ENCODE measurements around the gene GRK7.
"Not testable (repeated sequence)": the region's sequence is repeated elsewhere in the genome, so short reads cannot be mapped to it uniquely, and the experiment has no call there.

GRK7 gene

DNA sequence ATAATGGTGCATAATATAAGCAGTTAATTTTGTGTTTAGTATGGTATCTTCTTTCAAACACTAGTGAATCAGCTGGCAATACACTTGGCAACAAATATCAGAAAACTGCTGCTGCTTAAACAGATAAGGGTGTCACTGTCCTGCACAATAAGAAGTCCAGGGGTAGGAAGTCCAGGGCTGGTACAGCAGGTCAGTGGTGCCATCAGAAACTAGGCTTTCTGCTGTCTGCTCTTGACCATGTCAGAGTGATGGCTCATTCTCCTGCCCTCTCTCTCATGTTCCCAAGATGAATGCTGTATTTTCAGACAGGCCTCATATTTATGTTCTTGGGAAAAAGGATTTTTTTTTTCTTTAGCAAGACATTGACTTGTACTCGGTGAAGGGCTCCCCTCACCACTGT lies 9.2 kb upstream of the GRK7 start:
- DNase-seq (ENCODE audit: low read depth): no peak

DNA sequence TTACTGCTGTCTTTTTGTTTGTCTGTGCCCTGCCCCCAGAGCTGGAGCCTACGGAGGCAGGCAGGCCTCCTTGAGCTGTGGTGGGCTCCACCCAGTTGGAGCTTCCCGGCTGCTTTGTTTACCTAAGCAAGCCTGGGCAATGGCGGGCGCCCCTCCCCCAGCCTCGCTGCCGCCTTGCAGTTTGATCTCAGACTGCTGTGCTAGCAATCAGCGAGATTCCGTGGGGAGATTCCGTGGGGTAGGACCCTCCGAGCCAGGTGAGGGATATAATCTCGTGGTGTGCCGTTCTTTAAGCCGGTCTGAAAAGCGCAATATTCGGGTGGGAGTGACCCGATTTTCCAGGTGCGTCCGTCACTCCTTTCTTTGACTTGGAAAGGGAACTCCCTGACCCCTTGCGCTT lies 656 bp upstream of the GRK7 start:
- not testable (repeated sequence) for DNase-seq (ENCODE audit: low read depth)

DNA sequence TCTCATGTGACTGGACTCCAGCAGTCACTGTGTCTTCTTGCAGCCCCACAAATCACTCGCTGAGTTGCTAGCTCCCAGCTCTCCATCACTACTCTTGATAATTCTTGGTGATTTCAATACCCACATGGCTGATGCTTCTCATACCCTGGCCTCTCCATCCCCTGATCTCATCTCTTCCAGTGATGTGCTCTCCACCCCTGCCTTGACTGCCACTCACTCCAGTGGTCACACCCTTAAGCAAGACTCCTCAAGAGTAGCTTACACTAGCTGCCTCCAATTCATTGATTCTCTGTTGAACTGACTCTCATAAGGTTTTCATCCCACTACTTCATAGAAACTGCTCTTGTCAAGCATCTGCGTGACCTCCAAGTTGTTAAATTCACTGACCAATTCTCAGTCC lies 837 bp downstream of the GRK7 start:
- DNase-seq (ENCODE audit: low read depth): no peak

DNA sequence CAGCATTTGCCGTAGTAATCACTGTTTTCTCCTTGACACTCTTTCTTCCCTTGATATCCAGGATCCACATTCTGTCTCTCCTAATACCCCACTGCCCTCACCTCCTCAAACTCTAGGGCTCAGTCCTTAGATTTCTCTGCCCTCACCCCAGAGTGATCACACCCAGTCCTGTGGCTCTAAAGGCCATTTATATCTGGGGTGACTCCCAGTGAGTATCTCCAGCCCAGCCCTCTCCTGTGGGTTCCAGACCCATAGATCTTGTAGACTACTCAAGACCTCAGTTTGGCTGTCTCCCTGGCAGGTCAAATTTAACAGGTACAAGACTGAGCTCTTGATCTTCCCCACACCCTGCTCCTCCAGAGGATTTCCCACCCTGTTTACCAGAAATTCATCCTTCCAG lies 1.3 kb downstream of the GRK7 start:
- no peak for DNase-seq (ENCODE audit: low read depth)

DNA sequence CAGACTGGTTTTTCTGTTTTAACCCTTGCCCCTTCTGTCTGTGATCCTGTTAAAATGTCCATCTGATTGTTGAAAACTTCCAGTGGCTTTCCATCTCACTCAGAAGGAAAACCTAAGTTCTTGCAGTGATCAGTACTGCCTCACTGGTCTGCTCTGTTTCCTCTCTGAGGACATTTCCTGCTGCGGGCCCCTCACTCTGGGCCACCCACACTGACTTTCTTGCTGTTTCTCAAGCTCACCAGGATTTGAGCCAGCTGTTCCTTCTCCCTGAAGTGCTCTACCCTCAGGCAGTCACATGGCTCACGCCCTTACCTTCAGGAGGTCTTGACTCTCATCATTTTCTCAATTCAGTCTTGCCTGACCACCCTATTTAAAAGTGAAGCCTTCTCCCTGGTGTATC lies 1.8 kb downstream of the GRK7 start:
- DNase-seq (ENCODE audit: low read depth): no peak

DNA sequence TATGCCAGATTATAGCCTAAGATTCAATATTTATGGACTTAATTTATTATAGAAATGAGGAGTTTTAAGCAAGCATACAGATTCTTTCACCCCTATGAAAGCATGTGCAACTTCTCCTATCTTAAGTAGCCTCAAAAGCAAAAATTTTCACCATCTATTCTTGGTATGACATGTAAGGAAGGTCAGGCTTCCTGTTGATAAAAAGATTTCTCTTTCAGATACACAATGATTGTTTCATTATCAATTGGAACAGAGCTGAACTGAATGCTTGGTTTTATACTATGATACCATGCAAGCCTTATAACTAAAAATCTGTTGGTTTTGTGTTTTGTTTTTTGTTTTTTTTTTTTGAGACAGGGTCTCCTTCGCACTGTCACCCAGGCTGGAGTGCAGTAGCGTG lies 3.9 kb downstream of the GRK7 start:
- DNase-seq (ENCODE audit: low read depth): no peak

DNA sequence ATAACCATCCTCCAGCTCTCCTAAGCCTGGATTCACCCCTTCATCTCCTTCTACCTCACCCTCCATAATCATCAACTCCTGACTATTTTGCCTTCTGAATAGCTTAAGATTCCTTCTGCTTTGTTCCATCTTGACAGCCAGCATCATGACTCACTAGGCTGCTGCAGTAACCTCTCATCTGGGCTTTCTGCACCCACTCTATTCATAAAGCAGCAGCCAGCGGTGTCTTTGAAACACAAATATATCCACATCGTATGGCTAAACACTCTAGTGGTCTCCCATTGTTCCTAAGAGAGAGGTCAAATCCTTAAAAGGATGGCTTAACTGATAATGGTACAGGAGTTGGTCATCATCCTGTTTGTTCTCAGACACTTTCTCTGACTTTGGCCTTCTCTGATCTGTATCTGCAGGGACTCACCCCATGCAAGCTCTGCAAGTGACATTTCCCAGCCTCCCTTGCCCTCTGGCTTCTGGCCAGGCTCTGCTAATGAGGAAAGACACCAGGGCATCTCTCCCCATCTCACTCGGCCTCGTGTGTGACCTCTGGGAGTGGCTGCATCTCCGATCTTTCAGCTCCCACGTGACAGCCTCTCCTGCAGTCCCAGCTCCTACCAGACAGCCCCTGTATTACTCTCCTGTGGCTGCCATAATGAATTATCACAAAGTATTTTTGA lies 6.2 kb downstream of the GRK7 start:
- DNase-seq (ENCODE audit: low read depth): no peak

DNA sequence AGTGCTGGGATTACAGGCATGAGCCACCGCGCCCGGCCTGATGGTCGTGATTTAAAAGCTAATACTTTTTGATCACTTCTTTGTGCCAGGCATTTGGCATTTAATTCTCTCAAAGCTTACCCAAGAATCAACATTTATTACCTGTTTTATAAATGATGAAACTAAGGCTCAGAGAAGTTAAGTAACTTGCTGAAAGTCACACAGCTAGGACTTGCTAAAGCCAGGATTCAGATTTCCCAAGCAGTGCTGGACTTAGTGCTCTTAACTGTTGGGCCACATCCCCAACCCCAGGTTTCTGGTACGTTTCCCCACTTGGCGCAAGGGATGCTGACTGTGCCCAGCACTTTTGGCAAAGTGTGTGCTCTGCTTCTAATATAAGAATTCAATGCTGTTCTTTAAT lies 10.5 kb downstream of the GRK7 start:
- no peak for DNase-seq (ENCODE audit: low read depth)

DNA sequence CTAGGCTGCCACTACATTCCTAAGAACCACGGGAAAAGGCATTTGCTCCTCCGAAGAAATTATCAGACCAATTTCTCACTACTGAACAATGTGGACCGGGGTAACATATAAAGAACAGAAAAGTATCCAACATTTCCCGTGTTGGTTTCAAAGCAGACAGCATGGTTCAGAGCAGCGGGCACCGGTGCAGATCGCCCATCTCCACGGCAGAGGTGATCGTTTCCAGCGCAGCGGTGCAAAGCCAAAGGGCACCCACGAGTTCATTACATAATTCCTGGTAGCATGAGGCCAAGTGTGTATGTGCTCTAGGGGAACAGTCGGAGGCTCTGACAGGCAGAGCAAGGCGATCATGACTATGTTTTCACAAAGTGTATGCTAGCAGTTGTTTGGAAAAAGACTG lies 13.2 kb downstream of the GRK7 start:
- no peak for DNase-seq (ENCODE audit: low read depth)

DNA sequence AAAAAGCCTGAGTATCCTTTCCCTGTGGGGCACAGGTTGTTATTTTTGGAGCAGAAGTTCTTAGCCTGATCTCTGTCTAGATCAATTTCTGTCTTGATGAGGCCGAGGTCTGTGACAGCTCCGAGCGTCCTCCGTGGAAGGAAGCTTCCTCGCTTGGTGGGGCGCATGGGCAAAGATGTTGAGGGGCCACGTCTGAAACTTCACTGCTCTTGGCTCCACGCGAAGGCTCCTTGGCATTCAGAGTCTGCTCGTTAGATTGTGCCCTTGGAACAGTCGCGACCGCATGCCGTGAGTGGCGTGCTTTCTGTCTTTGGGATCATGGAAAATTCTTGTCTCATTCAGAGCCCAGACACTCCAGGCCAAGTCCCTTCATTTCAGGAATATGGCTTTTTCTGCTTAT lies 13.7 kb downstream of the GRK7 start:
- no peak for DNase-seq (ENCODE audit: low read depth)

DNA sequence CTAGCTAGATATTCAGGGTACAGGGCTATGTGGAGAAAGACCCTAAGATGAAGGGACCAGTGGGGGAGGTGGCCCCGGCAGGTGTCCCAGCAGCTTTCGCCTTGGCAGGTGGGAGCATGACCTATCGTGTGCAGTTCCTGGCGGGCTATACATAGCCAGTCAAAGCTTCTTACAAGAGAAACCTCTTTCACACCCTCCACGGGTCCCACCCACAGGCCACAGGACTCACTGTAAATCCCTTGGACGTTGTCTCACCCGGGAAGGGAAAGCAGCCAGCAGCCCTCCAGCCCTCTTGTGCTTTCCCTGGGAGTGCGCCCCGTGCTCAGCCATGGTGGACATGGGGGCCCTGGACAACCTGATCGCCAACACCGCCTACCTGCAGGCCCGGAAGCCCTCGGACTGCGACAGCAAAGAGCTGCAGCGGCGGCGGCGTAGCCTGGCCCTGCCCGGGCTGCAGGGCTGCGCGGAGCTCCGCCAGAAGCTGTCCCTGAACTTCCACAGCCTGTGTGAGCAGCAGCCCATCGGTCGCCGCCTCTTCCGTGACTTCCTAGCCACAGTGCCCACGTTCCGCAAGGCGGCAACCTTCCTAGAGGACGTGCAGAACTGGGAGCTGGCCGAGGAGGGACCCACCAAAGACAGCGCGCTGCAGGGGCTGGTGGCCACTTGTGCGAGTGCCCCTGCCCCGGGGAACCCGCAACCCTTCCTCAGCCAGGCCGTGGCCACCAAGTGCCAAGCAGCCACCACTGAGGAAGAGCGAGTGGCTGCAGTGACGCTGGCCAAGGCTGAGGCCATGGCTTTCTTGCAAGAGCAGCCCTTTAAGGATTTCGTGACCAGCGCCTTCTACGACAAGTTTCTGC lies 15.0 kb downstream of the GRK7 start:
- DNase-seq (ENCODE audit: low read depth): no peak

DNA sequence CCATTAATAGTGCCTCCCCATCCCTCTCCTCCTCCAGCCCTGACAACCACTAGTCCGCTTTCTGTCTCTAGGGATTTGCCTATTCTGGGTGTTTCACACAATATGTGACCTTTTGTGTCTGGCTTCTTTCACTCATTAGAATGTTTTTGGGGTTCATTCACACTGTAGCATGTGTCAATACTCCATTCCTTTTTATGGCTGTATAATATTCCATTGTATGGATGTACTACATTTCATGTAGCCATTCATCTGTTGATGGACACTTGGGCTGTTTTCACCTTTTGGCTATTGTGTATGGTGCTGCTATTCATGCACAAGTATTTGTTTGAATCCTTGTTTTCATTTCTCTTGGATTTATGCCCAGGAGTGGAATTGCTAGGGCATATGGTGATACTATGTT lies 16.5 kb downstream of the GRK7 start:
- no peak for DNase-seq (ENCODE audit: low read depth)

DNA sequence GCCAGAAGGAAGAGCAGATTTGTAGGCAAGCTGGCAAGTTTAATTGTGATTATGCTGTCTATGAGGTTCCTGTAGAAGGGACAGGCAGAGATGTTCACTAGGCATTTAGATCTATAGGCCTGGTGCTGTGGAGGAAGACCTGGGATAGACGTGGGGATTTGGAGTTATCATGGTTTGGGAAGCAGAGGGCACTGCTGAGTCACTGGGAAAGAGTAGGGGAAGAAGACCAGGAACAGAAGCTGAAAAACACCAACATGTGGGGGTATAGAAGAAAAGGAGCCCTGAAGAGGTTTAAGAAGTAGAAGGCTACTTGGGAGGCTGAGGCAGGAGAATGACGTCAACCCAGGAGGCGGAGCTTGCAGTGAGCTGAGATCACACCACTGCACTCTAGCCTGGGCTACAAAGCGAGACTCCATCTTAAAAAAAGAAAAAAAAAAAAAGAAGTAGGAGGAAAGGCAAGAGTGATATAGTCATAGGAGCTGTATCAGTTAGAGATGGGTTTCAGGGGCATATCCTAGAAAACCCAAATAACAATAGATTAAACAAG lies 19.3 kb downstream of the GRK7 start:
- no peak for DNase-seq (ENCODE audit: low read depth)

DNA sequence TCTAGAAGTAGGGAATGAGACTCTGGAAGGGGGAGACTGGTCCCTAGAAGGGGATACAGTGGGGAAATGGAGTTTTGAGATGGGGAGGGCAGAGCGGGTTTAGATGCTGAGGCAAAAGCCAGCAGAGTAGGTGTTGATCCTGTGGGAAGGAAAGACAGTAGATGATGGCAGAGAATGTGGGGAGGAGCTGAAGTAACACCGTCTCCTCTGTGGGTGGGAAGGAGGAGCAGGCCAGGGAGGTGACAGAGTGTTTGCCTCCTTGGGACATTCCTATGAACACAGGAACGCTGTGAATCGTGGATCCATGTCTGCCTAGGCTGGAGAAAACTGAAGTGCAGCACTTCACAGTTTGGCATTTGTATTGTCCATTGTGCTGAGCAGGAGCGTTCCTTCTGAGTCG lies 20.4 kb downstream of the GRK7 start:
- DNase-seq (ENCODE audit: low read depth): no peak

DNA sequence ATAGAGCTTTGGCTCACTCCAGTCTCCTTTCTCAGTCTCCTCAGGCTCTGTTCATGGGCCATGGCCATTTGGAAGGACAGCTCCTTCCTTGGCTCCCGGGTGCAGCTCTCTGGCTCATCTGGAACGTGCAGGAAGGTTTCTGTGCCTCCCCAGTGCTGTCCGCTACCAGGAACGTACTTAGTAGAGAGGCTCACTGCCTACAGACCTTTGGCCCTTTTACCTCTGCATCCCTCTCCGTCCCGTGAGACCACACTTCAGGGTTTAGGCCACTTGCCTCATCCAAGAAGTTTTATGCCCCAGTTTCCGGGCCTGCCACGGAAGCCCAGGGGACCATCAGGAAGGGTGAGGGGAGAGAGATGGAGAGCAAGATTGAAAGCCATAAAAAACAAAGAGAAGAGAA lies 20.9 kb downstream of the GRK7 start:
- DNase-seq (ENCODE audit: low read depth): no peak

DNA sequence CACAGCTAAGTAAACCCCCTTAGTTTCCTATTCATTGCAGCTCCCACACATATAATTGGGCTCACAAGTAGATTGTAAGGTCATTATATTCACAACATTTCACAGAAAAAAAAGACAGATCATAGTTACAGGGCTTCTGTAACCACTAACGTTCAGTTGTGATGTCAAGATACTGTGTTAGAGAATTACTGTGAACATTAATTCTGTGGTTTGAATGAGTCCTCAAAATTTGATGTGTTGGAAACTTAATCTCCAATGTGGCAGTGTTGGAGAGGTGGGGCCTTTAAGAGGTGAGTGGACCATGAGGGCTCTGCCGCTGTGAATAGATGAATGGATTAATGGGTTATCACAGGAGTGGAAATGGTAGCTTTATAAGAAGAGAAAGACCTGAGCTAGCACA lies 21.3 kb downstream of the GRK7 start:
- no peak for DNase-seq (ENCODE audit: low read depth)

DNA sequence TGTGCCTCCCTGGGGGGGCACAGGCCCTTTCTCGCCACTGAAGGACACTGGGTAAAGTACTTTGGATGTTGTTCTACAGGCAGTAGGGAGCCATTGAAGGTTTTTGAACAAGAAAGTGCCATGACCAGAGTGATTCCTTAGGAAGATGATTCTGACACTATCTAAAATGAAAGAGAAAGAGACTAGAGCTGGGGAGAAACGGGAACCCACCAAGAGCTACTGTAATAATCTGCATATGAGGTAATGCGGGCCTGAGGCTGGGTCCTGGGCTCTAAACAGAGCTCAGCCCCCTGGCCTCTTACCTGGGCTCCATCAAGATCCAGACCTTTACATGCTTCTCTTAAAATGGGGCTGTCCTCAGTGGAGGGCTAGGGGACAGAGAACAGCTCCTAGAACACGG lies 24.9 kb downstream of the GRK7 start:
- no peak for DNase-seq (ENCODE audit: low read depth)

DNA sequence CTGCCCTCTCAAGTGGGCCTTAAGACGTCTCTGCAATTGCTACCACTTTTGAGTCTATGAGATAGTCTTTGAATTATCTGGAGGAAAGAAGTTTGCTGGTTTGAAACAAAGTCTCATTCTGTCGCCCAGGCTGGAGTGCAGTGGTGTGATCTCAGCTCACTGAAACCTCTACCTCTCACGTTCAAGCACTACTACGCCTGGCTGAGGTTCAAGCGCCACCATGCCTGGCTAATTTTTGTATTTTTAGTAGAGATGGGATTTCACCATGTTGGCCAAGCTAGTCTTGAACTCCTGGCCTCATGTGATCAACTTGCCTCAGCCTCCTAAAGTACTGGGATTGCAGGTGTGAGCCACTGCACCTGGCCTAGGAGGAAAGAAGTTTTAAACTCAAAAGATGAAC lies 25.5 kb downstream of the GRK7 start:
- not testable (repeated sequence) for DNase-seq (ENCODE audit: low read depth)

DNA sequence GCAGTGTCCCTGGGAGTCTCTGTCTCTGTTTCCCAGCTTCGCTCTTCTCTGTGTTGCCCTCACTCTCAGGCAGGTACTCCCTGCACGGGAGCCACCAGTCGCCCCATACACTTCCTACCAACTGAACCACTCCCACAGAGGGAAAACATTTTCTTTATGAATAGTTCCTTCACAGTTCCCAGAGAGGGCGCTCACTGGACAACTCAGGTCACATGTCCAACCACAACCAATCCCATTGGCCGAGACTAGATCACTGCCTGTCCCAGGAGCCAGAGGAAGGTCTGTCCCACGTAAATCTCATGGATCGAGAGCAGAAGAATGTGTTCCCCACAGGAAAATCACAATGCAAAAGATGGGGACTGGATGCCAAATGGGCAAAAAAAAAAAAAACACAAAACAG lies 26.1 kb downstream of the GRK7 start:
- DNase-seq (ENCODE audit: low read depth): no peak

DNA sequence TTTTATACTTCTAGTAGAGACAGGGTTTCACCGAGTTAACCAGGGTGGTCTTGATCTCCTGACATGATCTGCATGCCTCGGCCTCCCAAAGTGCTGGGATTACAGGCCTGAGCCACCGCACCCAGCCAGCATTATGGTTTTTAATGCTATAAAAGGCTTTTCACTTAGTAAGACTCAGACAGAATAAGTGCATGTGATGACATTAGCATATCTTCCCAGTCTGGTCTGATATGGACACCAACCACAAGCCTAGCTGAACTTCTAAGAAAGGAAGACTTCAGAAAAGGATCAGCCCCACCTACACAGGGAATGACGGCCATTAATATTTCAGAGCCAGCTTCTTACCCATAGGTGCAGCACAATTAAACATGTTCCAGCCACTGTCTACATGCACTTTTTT lies 27.0 kb downstream of the GRK7 start:
- no peak for DNase-seq (ENCODE audit: low read depth)

DNA sequence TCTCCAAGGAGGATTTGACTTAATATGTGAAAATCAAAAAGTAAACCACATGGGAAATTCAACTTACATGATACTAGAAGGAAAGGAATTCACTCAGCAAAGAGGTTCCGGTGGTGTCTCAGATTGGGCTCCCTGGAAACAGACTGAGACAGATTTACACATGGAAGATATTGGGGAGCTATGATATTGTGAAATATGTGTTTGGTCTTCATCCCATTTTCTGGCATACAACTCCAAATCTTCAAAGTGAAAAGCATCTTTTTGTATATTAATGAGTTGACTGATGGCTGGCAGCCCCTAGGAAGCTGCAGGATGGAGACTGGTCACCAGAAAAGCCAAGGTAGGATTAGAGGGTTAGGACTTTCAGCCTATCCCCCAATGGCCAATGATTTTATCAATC lies 29.3 kb downstream of the GRK7 start:
- DNase-seq (ENCODE audit: low read depth): no peak

DNA sequence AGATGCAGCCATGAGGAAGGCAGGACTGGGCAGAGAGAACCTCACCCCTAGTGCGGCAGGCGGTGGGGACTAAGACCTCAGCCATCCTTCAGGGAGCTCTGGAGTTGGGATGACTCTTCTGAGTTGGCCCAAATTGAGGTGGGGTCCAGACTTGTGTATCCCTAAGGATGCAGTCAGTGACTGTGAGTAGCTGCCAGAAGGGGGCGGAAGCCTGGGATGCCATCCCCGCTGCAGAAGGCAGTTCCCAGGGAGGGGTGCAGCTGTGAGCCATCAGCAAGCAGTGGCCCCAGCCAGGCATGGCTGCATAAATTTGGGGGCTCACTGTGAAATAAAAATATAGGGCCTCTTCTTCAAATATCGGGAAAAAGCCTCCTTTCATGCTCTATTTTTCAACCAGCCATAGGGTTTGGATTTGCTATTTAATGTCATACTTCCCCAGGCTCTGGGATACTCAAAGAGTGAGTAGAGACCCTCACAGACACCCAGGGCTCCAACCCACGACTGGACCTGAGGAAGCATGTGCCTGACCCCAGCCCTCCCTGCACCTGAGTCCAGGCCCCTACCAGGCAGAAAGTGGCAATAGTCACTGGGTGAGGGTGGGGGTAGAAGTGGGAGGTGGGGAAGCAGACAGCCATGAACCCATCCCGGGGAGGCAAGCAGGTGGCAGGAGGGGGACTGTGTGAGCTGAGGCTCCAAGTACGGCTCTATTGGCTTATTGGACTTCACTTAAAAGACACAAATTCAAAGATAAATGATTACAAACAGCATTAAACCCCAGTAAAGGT lies 30.5 kb downstream of the GRK7 start:
- DNase-seq (ENCODE audit: low read depth): no peak

DNA sequence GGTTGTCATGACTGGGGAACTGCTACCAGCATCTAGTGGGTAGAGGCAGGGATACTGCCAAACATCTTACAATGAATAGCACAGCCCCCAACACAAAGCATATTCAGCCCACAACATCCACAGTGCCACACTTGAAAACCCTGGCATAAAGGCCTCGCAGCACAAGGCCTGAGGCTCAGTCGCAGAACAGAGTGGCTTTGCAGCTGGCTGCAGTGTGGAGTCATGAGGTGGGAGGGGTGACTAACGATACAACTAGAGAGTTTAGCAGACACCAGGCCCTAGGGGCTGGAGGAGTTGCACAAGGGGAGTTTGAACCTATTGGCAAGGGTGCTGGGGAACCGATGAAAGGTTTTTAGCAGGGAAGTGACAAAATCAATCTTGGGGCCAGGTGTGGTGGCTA lies 32.1 kb downstream of the GRK7 start:
- no peak for DNase-seq (ENCODE audit: low read depth)
